Thoracic aorta (tissue), 2 donors: Measurements from ENCODE around the gene TMCO1. TPM values are rescaled to one million over a fixed set of nuclear protein-coding genes. Genes with fewer than 3 reads are reported as not detected.
"Not testable (repeated sequence)": the region's sequence is repeated elsewhere in the genome, so short reads cannot be mapped to it uniquely, and the experiment has no call there.

Experiments used
- ATAC-seq: fragments of 150-250 bp; one replicate; pipeline ENCODE4 v1.8.0; 2017; ENCODE audit warnings: low read depth; ENCODE audit not compliant: insufficient number of reproducible peaks, low FRiP score
- DNase-seq: peaks from one replicate; pipeline ENCODE4 v3.0.0-alpha.2; 2020; ENCODE audit warnings: low spot score
- H3K27ac ChIP-seq, 2 donors: fragments of 200-600 bp; sonication (generic); 1 replicate in 1 of 2; 2 replicates in 1 of 2; pipeline ENCODE4 v1.5.1; 2016; ENCODE audit warnings: mild to moderate bottlenecking in 2 of 2, moderate library complexity in 2 of 2
- H3K27me3 ChIP-seq: fragments of 200-600 bp; sonication (generic); replicated peaks from 2 replicates; pipeline ENCODE4 v1.6.0; 2016; ENCODE audit warnings: mild to moderate bottlenecking; ENCODE audit not compliant: insufficient read depth
- H3K36me3 ChIP-seq: fragments of 200-600 bp; sonication (generic); one replicate; pipeline ENCODE4 v1.5.1; 2016
- H3K4me1 ChIP-seq, 2 donors: fragments of 200-600 bp; sonication (generic); 1 replicate in 1 of 2; 2 replicates in 1 of 2; pipeline versions ENCODE4 v1.5.1 to v1.6.0; 2016; ENCODE audit warnings: low read depth in 2 of 2, mild to moderate bottlenecking in 1 of 2; ENCODE audit not compliant: control insufficient read depth in 1 of 2
- H3K4me3 ChIP-seq: fragments of 200-600 bp; sonication (generic); 2 replicates; pipeline ENCODE4 v1.5.1; 2016; ENCODE audit warnings: mild to moderate bottlenecking
- H3K9me3 ChIP-seq: fragments of 200-600 bp; sonication (generic); 2 replicates; pipeline ENCODE4 v1.5.1; 2016
- total RNA-seq, 2 donors: library from RNA; depleted of rRNA; stranded (reverse); fragments of >200 nt; gene quantifications; one replicate each; pipeline versions ENCODE4 v1.1.0 to v1.2.3, GENCODE V29; 2016
- TF ChIP-seq, protein P1 (sequence below): fragments of 200-600 bp; sonication (generic); IDR thresholded peaks from one replicate; pipeline ENCODE4 v1.5.1; 2019; ENCODE audit warnings: antibody characterized with exemption

Gene TMCO1, protein sequence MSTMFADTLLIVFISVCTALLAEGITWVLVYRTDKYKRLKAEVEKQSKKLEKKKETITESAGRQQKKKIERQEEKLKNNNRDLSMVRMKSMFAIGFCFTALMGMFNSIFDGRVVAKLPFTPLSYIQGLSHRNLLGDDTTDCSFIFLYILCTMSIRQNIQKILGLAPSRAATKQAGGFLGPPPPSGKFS
- total RNA-seq, result 10 to 100 TPM; 37.5 to 53.7 TPM

DNA sequence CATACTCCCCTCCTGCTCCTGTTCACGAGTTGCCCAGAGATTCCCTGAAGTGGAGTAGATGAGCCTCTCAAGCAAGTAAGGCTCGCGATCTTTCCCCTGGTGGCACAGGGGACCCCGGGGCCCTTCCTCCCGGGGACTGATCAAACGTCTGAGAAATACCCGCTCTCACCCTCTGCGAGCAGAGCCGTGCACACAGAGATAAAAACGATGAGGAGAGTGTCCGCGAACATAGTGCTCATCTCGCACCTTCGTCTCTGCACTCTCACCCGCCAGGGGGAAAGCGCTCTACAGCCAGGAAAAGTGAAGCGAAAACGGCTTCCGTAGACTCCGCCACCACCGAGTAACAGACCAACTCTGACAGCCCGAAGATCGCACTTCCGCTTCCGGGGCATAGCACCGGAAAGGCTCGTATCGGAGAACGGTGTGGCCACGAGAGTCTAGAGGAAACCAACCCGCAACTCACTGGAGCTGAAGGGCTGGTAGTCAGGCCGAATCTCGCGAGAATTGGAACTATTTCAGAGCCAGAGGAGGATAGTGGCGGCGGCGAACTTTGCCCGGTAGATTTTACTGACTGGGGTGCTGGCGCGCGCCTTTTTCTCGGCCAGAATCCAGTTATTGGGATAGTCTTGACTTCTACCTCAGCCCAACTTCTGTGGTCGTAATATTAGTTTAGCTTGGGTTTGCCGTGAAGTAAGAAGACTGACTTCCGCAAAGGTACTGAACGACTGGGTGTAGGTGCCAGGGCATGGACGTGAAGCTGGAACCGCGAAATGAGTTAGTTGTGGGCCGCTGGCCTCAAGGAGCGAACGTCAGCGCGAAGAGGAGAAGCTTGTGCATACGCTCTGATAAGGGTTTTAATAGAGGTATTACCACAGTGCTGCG is at the start of gene TMCO1:
Gene TMCO1 (minus strand): TSS at position 356 of the 882 bp plus-strand sequence. CDS start 117 bp downstream, at position 239.
- Histone ChIP-seq H3K4me3 (peak within 1 kb of the TSS; percentile 94), H3K4me1 (peaks cover 10 to 25% of the 10 kb centered on the region in 2 donors), H3K36me3 (peaks cover 12% of the 10 kb centered on the region), H3K9me3 (no peaks in the 10 kb centered on the region), H3K27ac (peak within 1 kb of the TSS; percentile 88 to 89), H3K27me3 (no peaks in the 10 kb centered on the region)
- TF ChIP-seq, protein P1, sequence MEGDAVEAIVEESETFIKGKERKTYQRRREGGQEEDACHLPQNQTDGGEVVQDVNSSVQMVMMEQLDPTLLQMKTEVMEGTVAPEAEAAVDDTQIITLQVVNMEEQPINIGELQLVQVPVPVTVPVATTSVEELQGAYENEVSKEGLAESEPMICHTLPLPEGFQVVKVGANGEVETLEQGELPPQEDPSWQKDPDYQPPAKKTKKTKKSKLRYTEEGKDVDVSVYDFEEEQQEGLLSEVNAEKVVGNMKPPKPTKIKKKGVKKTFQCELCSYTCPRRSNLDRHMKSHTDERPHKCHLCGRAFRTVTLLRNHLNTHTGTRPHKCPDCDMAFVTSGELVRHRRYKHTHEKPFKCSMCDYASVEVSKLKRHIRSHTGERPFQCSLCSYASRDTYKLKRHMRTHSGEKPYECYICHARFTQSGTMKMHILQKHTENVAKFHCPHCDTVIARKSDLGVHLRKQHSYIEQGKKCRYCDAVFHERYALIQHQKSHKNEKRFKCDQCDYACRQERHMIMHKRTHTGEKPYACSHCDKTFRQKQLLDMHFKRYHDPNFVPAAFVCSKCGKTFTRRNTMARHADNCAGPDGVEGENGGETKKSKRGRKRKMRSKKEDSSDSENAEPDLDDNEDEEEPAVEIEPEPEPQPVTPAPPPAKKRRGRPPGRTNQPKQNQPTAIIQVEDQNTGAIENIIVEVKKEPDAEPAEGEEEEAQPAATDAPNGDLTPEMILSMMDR, result peak; percentile 17
- peak; percentile 95 for DNase-seq
- ATAC-seq, result peak; percentile 100

DNA sequence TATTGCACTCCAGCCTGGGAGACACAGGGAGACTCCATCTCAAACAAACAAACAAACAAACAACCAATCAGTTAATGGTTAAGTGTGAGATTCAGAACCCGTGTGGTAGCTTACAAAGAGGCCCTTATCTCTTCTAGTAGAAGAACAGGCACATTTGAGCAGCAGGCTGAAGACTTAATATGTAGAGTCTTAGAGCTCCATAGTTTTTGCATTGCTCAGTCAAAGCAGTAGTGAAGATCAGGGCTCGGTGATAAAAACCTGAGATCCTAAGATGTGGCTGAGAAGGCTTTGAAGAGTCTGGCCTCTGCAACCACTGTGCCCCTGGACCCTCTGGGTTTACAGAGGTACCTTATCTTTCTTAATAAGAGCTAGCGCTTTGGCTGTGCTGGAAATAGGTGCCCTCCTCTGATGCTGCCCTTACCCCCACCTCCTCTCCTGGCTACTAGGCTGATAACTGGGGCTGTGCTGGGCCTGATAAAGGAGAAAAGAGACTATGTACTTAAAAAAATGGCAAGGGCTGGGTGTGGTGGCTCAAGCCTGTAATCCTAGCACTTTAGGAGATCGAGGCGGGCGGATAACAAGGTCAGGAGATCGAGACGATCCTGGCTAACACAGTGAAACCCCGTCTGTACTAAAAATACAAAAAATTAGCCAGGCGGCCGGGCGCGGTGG is 48.3 kb upstream of the TMCO1 start:
- H3K27ac ChIP-seq, result no peak overlapping the region
- H3K4me3 ChIP-seq, result no peak overlapping the region
- H3K9me3 ChIP-seq, result no peaks in the 10 kb centered on the region
- no peak for DNase-seq
- TF ChIP-seq, protein P1, result no peak
- no peaks in the 10 kb centered on the region for H3K27me3 ChIP-seq
- ATAC-seq, result no peak
- no peaks in the 10 kb centered on the region for H3K36me3 ChIP-seq
- no peaks in the 10 kb centered on the region for H3K4me1 ChIP-seq

DNA sequence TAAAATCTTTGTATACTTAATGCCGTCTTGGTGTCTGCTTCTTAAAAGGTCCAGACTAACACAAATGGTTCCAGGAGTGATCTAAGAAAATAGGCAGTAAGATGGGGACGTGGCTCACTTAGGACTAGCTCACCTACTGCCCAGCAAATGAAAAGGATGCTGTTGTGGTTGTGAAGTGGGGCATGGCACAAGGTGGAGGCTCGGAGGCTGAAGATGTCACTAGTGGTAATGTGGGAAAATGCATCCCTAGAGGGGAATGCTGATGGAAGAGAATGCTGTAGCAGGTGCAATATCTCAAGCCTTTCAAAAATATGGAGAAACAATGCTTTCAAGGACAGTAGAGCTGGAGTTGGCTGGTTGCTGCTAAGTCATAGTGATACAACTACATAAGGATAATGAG is 47.5 kb upstream of the TMCO1 start:
- ATAC-seq, result no peak
- H3K4me1 ChIP-seq, result no peaks in the 10 kb centered on the region
- no peak overlapping the region for H3K4me3 ChIP-seq
- no peak overlapping the region for H3K27ac ChIP-seq
- no peaks in the 10 kb centered on the region for H3K9me3 ChIP-seq
- TF ChIP-seq, protein P1, result no peak
- H3K27me3 ChIP-seq, result no peaks in the 10 kb centered on the region
- no peak for DNase-seq
- H3K36me3 ChIP-seq, result no peaks in the 10 kb centered on the region

DNA sequence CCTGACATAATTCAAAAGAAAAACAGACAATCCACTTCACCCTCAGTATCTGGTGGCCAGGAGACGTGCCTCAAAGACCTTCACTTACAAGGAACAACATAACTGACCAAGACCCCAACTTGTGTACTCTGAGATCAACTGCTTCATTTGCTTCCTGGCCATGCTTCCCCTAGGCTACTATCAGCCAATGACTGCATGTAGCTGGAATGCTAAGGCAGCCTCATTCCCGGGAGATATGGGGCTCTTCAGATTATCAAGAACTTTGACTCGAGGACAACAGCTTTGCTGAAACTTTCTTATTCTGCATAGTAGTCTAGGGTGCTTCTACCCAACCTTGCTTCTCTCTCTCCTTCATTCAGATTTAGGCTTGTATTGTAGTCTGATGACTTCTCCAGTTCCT is 47.1 kb upstream of the TMCO1 start:
- Histone ChIP-seq H3K27me3 (no peaks in the 10 kb centered on the region), H3K27ac (no peak overlapping the region), H3K9me3 (no peaks in the 10 kb centered on the region), H3K36me3 (no peaks in the 10 kb centered on the region), H3K4me3 (no peak overlapping the region), H3K4me1 (no peaks in the 10 kb centered on the region)
- ATAC-seq, result no peak
- no peak for DNase-seq
- TF ChIP-seq, protein P1, result no peak

DNA sequence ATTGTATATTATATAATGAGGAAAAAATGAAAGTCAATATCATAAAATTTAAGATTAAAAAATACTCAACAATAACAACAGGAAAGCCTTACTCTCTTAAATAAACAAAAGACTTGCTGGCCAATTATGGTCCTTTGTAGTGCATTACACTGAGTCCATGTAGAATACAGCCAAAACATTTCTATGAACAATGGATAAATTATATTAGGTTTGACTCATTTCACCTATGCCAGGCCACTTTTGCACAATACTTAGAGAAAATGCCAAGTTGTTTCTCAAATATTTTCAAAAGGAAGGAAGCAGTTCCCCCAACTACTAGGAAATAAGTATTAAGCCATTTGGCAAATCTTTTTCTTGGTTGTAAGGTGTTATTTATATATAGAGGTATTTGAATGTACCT is 38.9 kb upstream of the TMCO1 start:
- H3K27ac ChIP-seq, result no peak overlapping the region
- ATAC-seq (no peak), DNase-seq (no peak)
- no peaks in the 10 kb centered on the region for H3K4me1 ChIP-seq
- no peak overlapping the region for H3K4me3 ChIP-seq
- TF ChIP-seq, protein P1, result no peak
- no peaks in the 10 kb centered on the region for H3K36me3 ChIP-seq
- H3K27me3 ChIP-seq, result no peaks in the 10 kb centered on the region
- no peaks in the 10 kb centered on the region for H3K9me3 ChIP-seq

DNA sequence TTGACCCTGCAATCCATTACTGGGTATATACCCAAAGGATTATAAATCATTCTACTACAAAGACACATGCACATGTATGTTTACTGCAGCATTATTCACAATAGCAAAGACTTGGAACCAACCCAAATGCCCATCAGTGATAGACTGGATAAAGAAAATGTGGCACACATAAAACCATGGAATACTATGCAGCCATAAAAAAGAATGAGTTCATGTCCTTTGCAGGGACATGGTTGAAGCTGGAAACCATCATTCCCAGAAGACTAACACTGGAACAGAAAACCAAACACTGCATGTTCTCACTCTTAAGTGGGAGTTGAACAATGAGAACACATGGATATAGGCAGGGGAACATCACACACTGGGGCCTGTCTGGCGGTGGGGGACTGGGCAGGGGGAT is 35.8 kb upstream of the TMCO1 start:
- H3K27me3 ChIP-seq, H3K4me1 ChIP-seq, H3K27ac ChIP-seq, H3K4me3 ChIP-seq, H3K36me3 ChIP-seq, ATAC-seq, DNase-seq, H3K9me3 ChIP-seq: not testable (repeated sequence)
